ENCODE measurements around the gene DOK6. TPM values are rescaled to one million over a fixed set of nuclear protein-coding genes. Genes with fewer than 3 reads are reported as not detected.

The DOK6 gene
- polyA plus RNA-seq, 1 donor: 3.7 TPM

- DNase-seq: no peak
- Histone ChIP-seq H3K27me3 (ENCODE audit: control insufficient read depth, insufficient read depth, low read length) (no peaks in the 10 kb centered on the region), H3K27ac (ENCODE audit: low read length) (no peak overlapping the region), H3K36me3 (ENCODE audit: control insufficient read depth, insufficient read depth, low read length) (no peaks in the 10 kb centered on the region), H3K9me3 (ENCODE audit: control insufficient read depth, low read depth, low read length) (no peaks in the 10 kb centered on the region), H3K4me3 (ENCODE audit: low read length) (no peak overlapping the region), H3K4me1 (ENCODE audit: control insufficient read depth, insufficient read depth, low read length) (no peaks in the 10 kb centered on the region)
- WGBS (ENCODE audit: insufficient coverage, low lambda C conversion rate): 100% methylated on average over 2 of the region's 3 CpGs
These were observed 127.7 kb downstream of the DOK6 start for GRCh38 chr18:69528435-69528834.

- Histone ChIP-seq H3K27me3 (ENCODE audit: control insufficient read depth, insufficient read depth, low read length) (no peaks in the 10 kb centered on the region), H3K4me3 (ENCODE audit: low read length) (no peak overlapping the region), H3K27ac (ENCODE audit: low read length) (no peak overlapping the region), H3K4me1 (ENCODE audit: control insufficient read depth, insufficient read depth, low read length) (no peaks in the 10 kb centered on the region), H3K36me3 (ENCODE audit: control insufficient read depth, insufficient read depth, low read length) (no peaks in the 10 kb centered on the region), H3K9me3 (ENCODE audit: control insufficient read depth, low read depth, low read length) (no peaks in the 10 kb centered on the region)
- DNase-seq: no peak
- WGBS (ENCODE audit: insufficient coverage, low lambda C conversion rate): 100% methylated on average over 1 of the region's 2 CpGs
These were observed 128.5 kb downstream of the DOK6 start for GRCh38 chr18:69529151-69529550.

DNA sequence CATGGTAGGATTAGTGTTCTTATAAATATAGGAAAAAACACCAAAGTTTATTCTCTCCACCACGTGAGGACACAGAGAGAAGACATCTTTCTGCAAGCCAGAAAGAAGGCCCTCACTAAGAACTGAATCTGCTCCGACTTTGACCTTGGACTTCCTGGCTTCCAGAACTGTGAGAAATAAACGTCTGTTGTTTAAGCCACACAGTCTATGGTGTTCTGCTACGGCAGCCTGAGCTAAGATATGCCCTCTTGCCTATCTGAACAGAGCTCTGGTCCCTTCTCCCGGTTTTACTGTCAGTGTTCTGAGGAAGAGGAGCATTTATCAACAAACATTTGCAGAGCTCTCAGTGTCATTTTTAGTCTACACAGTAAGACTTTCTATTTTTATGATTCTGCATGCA is 131.3 kb downstream of the DOK6 start:
- Histone ChIP-seq H3K36me3 (ENCODE audit: control insufficient read depth, insufficient read depth, low read length) (no peaks in the 10 kb centered on the region), H3K27ac (ENCODE audit: low read length) (no peak overlapping the region), H3K27me3 (ENCODE audit: control insufficient read depth, insufficient read depth, low read length) (no peaks in the 10 kb centered on the region), H3K9me3 (ENCODE audit: control insufficient read depth, low read depth, low read length) (no peaks in the 10 kb centered on the region), H3K4me3 (ENCODE audit: low read length) (no peak overlapping the region), H3K4me1 (ENCODE audit: control insufficient read depth, insufficient read depth, low read length) (no peaks in the 10 kb centered on the region)
- no peak for DNase-seq
- no CpG with 5 or more reads among the region's 5 CpGs for WGBS (ENCODE audit: insufficient coverage, low lambda C conversion rate)

DNA sequence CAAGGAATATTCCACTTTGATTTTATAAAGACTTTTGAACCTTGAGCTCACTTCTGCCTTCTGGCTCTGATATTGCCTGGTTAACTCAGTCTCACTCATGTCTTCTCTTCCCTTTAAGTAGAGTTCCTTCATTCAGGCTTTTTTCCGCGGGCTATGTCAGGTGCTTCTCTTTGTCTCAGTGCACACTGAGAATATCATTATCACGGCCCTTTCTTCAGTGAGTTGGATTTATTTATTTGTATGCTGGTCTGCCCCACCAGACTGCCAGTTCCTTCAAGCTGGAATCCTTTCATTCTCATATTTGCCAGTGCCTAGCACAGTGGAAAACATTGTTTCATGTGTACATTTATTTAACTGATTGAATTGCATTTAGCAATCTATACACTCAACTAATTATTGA is 136.5 kb downstream of the DOK6 start:
- H3K4me1 ChIP-seq (ENCODE audit: control insufficient read depth, insufficient read depth, low read length): no peaks in the 10 kb centered on the region
- H3K36me3 ChIP-seq (ENCODE audit: control insufficient read depth, insufficient read depth, low read length): no peaks in the 10 kb centered on the region
- H3K4me3 ChIP-seq (ENCODE audit: low read length): no peak overlapping the region
- no peak overlapping the region for H3K27ac ChIP-seq (ENCODE audit: low read length)
- no peak for DNase-seq
- no peaks in the 10 kb centered on the region for H3K9me3 ChIP-seq (ENCODE audit: control insufficient read depth, low read depth, low read length)
- WGBS (ENCODE audit: insufficient coverage, low lambda C conversion rate): 80% methylated on average over 1 of the region's 3 CpGs
- H3K27me3 ChIP-seq (ENCODE audit: control insufficient read depth, insufficient read depth, low read length): no peaks in the 10 kb centered on the region

DNA sequence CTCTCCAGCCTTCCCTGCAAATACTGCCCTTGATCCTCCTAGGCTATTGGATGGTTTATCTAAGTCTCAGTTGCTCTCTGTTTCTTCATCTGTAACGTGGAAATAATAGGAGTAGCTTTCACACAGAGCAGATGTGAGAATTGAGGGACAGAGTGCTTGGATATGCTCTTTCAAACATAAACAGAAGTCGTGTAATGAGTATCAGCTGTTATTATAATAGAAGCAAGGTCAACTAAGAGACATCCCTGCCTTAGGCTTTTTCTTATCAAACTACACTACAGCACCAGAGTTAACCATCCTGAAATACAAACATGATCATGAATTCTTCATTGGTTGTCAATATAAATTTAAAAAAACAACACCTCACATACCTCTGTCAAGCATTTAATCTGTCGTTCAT is 138.2 kb downstream of the DOK6 start:
- Histone ChIP-seq H3K36me3 (ENCODE audit: control insufficient read depth, insufficient read depth, low read length) (no peaks in the 10 kb centered on the region), H3K4me3 (ENCODE audit: low read length) (no peak overlapping the region), H3K27ac (ENCODE audit: low read length) (no peak overlapping the region), H3K9me3 (ENCODE audit: control insufficient read depth, low read depth, low read length) (no peaks in the 10 kb centered on the region), H3K27me3 (ENCODE audit: control insufficient read depth, insufficient read depth, low read length) (no peaks in the 10 kb centered on the region), H3K4me1 (ENCODE audit: control insufficient read depth, insufficient read depth, low read length) (no peaks in the 10 kb centered on the region)
- DNase-seq: peak in 1 of 2 donors; percentile 3
- no CpG with 5 or more reads among the region's 3 CpGs for WGBS (ENCODE audit: insufficient coverage, low lambda C conversion rate)

DNA sequence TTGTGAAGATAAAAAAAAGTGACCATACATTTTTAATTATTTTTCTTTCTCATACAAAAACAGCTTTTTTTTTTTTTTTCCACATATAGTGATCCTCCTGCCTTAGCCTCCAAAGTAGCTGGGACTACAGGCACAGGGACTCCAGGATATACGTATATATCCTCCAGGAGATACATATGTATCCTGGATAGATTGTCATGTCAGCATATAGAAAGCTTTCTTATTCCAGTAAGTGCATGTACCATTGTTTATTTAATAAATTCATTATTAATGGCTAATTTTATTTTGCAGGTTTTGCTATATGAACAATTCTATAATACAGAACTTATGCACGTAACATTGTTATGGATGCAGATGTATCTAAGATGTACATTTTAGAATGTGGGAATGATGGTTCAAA is 138.7 kb downstream of the DOK6 start:
- H3K4me3 ChIP-seq (ENCODE audit: low read length): no peak overlapping the region
- H3K36me3 ChIP-seq (ENCODE audit: control insufficient read depth, insufficient read depth, low read length): no peaks in the 10 kb centered on the region
- no peaks in the 10 kb centered on the region for H3K4me1 ChIP-seq (ENCODE audit: control insufficient read depth, insufficient read depth, low read length)
- H3K27me3 ChIP-seq (ENCODE audit: control insufficient read depth, insufficient read depth, low read length): no peaks in the 10 kb centered on the region
- WGBS (ENCODE audit: insufficient coverage, low lambda C conversion rate): no CpG with 5 or more reads among the region's 2 CpGs
- H3K9me3 ChIP-seq (ENCODE audit: control insufficient read depth, low read depth, low read length): no peaks in the 10 kb centered on the region
- DNase-seq: no peak
- H3K27ac ChIP-seq (ENCODE audit: low read length): no peak overlapping the region

GRCh38 chr18:69556228-69556627 is 155.5 kb downstream of the DOK6 start:
- WGBS (ENCODE audit: insufficient coverage, low lambda C conversion rate): 50% methylated on average over 2 of the region's 3 CpGs
- Histone ChIP-seq H3K4me3 (ENCODE audit: low read length) (no peak overlapping the region), H3K4me1 (ENCODE audit: control insufficient read depth, insufficient read depth, low read length) (no peaks in the 10 kb centered on the region)

GRCh38 chr18:69557282-69557681 is 156.6 kb downstream of the DOK6 start:
- H3K4me3 ChIP-seq (ENCODE audit: low read length): no peak overlapping the region
- DNase-seq: no peak
- H3K27me3 ChIP-seq (ENCODE audit: control insufficient read depth, insufficient read depth, low read length): no peaks in the 10 kb centered on the region
- WGBS (ENCODE audit: insufficient coverage, low lambda C conversion rate): 38% methylated on average over 4 of the region's 4 CpGs
- no peak overlapping the region for H3K27ac ChIP-seq (ENCODE audit: low read length)
- H3K36me3 ChIP-seq (ENCODE audit: control insufficient read depth, insufficient read depth, low read length): no peaks in the 10 kb centered on the region
- H3K9me3 ChIP-seq (ENCODE audit: control insufficient read depth, low read depth, low read length): no peaks in the 10 kb centered on the region
- no peaks in the 10 kb centered on the region for H3K4me1 ChIP-seq (ENCODE audit: control insufficient read depth, insufficient read depth, low read length)

More at GRCh38 chr18:69556228-69556627, 155.5 kb downstream of the DOK6 start:
- no peak for DNase-seq
- no peaks in the 10 kb centered on the region for H3K27me3 ChIP-seq (ENCODE audit: control insufficient read depth, insufficient read depth, low read length)
- no peaks in the 10 kb centered on the region for H3K36me3 ChIP-seq (ENCODE audit: control insufficient read depth, insufficient read depth, low read length)
- no peaks in the 10 kb centered on the region for H3K9me3 ChIP-seq (ENCODE audit: control insufficient read depth, low read depth, low read length)
- H3K27ac ChIP-seq (ENCODE audit: low read length): no peak overlapping the region

- Histone ChIP-seq H3K4me1 (ENCODE audit: control insufficient read depth, insufficient read depth, low read length) (no peaks in the 10 kb centered on the region), H3K36me3 (ENCODE audit: control insufficient read depth, insufficient read depth, low read length) (no peaks in the 10 kb centered on the region), H3K4me3 (ENCODE audit: low read length) (no peak overlapping the region), H3K9me3 (ENCODE audit: control insufficient read depth, low read depth, low read length) (no peaks in the 10 kb centered on the region), H3K27me3 (ENCODE audit: control insufficient read depth, insufficient read depth, low read length) (no peaks in the 10 kb centered on the region), H3K27ac (ENCODE audit: low read length) (no peak overlapping the region)
- 88% methylated on average over 1 of the region's 2 CpGs for WGBS (ENCODE audit: insufficient coverage, low lambda C conversion rate)
- DNase-seq: no peak
These were observed 157.4 kb downstream of the DOK6 start for GRCh38 chr18:69558052-69558451.

GRCh38 chr18:69559604-69560003 is 158.9 kb downstream of the DOK6 start:
- H3K27me3 ChIP-seq (ENCODE audit: control insufficient read depth, insufficient read depth, low read length): no peaks in the 10 kb centered on the region
- no peak for DNase-seq
- H3K36me3 ChIP-seq (ENCODE audit: control insufficient read depth, insufficient read depth, low read length): no peaks in the 10 kb centered on the region
- H3K4me3 ChIP-seq (ENCODE audit: low read length): no peak overlapping the region
- H3K9me3 ChIP-seq (ENCODE audit: control insufficient read depth, low read depth, low read length): no peaks in the 10 kb centered on the region
- H3K4me1 ChIP-seq (ENCODE audit: control insufficient read depth, insufficient read depth, low read length): no peaks in the 10 kb centered on the region
- no peak overlapping the region for H3K27ac ChIP-seq (ENCODE audit: low read length)

- H3K27ac ChIP-seq (ENCODE audit: low read length): no peak overlapping the region
- 100% methylated on average over 1 of the region's 2 CpGs for WGBS (ENCODE audit: insufficient coverage, low lambda C conversion rate)
- DNase-seq: no peak
- H3K27me3 ChIP-seq (ENCODE audit: control insufficient read depth, insufficient read depth, low read length): no peaks in the 10 kb centered on the region
- no peaks in the 10 kb centered on the region for H3K36me3 ChIP-seq (ENCODE audit: control insufficient read depth, insufficient read depth, low read length)
- no peaks in the 10 kb centered on the region for H3K4me1 ChIP-seq (ENCODE audit: control insufficient read depth, insufficient read depth, low read length)
- H3K9me3 ChIP-seq (ENCODE audit: control insufficient read depth, low read depth, low read length): peaks cover 4% of the 10 kb centered on the region
- no peak overlapping the region for H3K4me3 ChIP-seq (ENCODE audit: low read length)
These were observed 163.9 kb downstream of the DOK6 start for GRCh38 chr18:69564602-69565001.

Measured in large intestine (tissue), 3 donors.